K562 (cell line): ENCODE data around the gene MFSD6.

Source experiments
- BHLHE40 ChIP-seq: IDR thresholded peaks from 2 replicates; pipeline ENCODE4 v1.6.1; 2011; ENCODE audit warnings: low read length, improper control_type of control experiment
- CBX2 ChIP-seq: fragments of 200-600 bp; sonication (generic); IDR thresholded peaks from one replicate; pipeline ENCODE4 v1.6.1; 2012; ENCODE audit warnings: mild to moderate bottlenecking, low read length, inconsistent platforms; ENCODE audit not compliant: insufficient read depth, poor library complexity, severe bottlenecking
- GABPA ChIP-seq: fragments of 200-800 bp; sonication (Bioruptor generic); conservative IDR thresholded peaks from 2 replicates; pipeline ENCODE4 v1.6.1; 2016; ENCODE audit warnings: low read depth, missing genetic modification characterization, missing compliant biosample characterization
- NELFE ChIP-seq: IDR thresholded peaks from 2 replicates; pipeline ENCODE4 v1.6.1; 2011; ENCODE audit warnings: mild to moderate bottlenecking; ENCODE audit not compliant: insufficient read depth, insufficient read length
- NR2C2 ChIP-seq, 2 experiments: fragments of 200-800 bp in 1 of 2; sonication (Bioruptor generic) in 1 of 2; sonication (generic) in 1 of 2; formaldehyde crosslinking in 1 of 2; IDR thresholded peaks; 2 replicates each; pipeline versions ENCODE4 v1.6.1 to v1.8.0; 2016 to 2022; ENCODE audit warnings: mild to moderate bottlenecking in 1 of 2, missing compliant biosample characterization in 1 of 2, missing genetic modification characterization in 1 of 2, missing genetic modification reagents in 1 of 2
- POLR2G ChIP-seq: fragments of 200-400 bp; formaldehyde crosslinking; IDR thresholded peaks from 2 replicates; pipeline ENCODE4 v1.6.1; 2017; ENCODE audit warnings: low read depth, mild to moderate bottlenecking, antibody characterized with exemption, low read length, moderate library complexity
- ZFP1 ChIP-seq: fragments of 450-650 bp; formaldehyde crosslinking; IDR thresholded peaks from 2 replicates; pipeline ENCODE4 v1.4.0; 2020; ENCODE audit warnings: mild to moderate bottlenecking, mixed read lengths
- ZNF589 ChIP-seq: fragments of 200-800 bp; sonication (Bioruptor generic); IDR thresholded peaks from 2 replicates; pipeline ENCODE4 v1.6.1; 2016; ENCODE audit warnings: low read depth, missing genetic modification characterization, missing compliant biosample characterization
- TF ChIP-seq, protein P1 (sequence below), 2 experiments: fragments of 450-650 bp; IDR thresholded peaks; 2 replicates each; pipeline ENCODE4 v1.6.1; 2016; ENCODE audit warnings: mild to moderate bottlenecking in 2 of 2, borderline replicate concordance in 1 of 2, low read depth in 1 of 2, moderate library complexity in 1 of 2
- TF ChIP-seq, protein P2 (sequence below): fragments of 250-450 bp; sonication (Bioruptor Pico); IDR thresholded peaks from 2 replicates; pipeline ENCODE4 v1.8.0; 2021; ENCODE audit warnings: mild to moderate bottlenecking, moderate library complexity
- TF ChIP-seq, protein P3 (sequence below), 2 experiments: IDR thresholded peaks; 2 replicates each; pipeline ENCODE4 v1.6.1; 2011; ENCODE audit warnings: borderline replicate concordance in 1 of 2, control low read depth in 1 of 2, low read depth in 1 of 2, low read length in 1 of 2, mild to moderate bottlenecking in 1 of 2, mixed read lengths in 1 of 2, moderate library complexity in 1 of 2; ENCODE audit not compliant: insufficient read depth in 1 of 2, insufficient read length in 1 of 2, poor library complexity in 1 of 2, severe bottlenecking in 1 of 2; ENCODE audit errors: extremely low read depth in 1 of 2

GRCh38 chr2:190441564-190441963, 33.4 kb downstream of the MFSD6 start:
- no peak for TF ChIP-seq CBX2
- TF ChIP-seq, protein P1, sequence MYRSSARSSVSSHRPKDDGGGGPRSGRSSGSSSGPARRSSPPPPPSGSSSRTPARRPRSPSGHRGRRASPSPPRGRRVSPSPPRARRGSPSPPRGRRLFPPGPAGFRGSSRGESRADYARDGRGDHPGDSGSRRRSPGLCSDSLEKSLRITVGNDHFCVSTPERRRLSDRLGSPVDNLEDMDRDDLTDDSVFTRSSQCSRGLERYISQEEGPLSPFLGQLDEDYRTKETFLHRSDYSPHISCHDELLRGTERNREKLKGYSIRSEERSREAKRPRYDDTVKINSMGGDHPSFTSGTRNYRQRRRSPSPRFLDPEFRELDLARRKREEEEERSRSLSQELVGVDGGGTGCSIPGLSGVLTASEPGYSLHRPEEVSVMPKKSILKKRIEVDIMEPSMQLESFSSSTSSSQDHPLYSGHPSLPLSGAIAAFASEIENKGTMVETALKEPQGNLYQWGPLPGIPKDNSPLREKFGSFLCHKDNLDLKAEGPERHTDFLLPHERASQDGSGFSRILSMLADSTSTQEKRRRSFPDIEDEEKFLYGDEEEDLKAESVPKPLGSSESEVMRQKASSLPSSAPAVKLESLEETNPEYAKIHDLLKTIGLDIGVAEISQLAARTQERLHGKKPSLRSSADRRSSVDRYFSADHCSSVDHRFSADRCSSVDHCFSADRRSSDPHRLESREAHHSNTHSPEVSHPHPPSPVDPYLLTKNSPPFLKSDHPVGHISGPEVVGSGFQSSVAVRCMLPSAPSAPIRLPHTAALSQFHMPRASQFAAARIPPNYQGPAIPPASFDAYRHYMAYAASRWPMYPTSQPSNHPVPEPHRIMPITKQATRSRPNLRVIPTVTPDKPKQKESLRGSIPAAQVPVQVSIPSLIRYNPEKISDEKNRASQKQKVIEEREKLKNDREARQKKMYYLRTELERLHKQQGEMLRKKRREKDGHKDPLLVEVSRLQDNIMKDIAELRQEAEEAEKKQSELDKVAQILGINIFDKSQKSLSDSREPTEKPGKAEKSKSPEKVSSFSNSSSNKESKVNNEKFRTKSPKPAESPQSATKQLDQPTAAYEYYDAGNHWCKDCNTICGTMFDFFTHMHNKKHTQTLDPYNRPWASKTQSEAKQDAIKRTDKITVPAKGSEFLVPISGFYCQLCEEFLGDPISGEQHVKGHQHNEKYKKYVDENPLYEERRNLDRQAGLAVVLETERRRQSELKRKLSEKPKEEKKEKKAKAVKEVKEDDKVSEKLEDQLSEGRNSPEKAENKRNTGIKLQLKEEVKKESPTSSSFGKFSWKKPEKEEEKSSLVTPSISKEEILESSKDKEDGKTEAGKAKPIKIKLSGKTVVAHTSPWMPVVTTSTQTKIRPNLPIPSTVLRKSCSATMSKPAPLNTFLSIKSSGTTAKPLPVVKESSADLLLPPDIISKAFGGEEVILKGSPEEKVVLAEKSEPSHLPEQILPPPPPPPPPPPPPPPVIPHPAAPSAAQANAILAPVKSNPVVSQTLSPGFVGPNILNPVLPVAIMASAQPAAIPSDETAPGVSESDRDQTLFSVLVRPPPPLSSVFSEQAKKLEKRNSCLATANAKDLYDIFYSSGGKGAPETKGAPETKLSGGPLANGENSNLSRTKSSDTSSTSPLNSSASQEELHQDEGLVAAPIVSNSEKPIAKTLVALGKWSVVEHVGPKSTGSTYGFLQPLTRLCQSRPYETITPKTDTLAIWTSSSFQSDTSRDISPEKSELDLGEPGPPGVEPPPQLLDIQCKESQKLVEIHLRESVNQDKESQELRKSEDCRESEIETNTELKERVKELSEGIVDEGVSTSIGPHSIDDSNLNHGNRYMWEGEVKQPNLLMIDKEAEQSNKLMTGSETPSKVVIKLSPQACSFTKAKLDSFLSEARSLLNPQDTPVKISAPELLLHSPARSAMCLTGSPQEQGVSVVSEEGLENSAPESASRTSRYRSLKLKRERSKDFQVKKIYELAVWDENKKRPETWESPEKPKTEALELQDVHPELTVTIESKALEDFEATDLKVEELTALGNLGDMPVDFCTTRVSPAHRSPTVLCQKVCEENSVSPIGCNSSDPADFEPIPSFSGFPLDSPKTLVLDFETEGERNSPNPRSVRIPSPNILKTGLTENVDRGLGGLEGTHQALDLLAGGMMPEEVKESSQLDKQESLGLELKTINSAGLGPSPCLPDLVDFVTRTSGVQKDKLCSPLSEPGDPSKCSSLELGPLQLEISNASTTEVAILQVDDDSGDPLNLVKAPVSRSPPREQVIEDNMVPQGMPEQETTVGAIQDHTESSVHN (IDR thresholded peaks at IDR 0.05; ENCODE audit: borderline replicate concordance in 1 of 2, low read depth in 1 of 2): no peak
- no peak for TF ChIP-seq NR2C2 (CRISPR knock-in tag; IDR thresholded peaks at IDR 0.05)
- TF ChIP-seq NR2C2 (tag; IDR thresholded peaks at IDR 0.05): no peak
- no peak for TF ChIP-seq BHLHE40
- TF ChIP-seq NELFE: no peak
- TF ChIP-seq ZFP1 (CRISPR knock-in tag): no peak
- TF ChIP-seq POLR2G: no peak
- TF ChIP-seq GABPA (tag): no peak
- TF ChIP-seq ZNF589 (CRISPR knock-in tag): no peak
- TF ChIP-seq, protein P2, sequence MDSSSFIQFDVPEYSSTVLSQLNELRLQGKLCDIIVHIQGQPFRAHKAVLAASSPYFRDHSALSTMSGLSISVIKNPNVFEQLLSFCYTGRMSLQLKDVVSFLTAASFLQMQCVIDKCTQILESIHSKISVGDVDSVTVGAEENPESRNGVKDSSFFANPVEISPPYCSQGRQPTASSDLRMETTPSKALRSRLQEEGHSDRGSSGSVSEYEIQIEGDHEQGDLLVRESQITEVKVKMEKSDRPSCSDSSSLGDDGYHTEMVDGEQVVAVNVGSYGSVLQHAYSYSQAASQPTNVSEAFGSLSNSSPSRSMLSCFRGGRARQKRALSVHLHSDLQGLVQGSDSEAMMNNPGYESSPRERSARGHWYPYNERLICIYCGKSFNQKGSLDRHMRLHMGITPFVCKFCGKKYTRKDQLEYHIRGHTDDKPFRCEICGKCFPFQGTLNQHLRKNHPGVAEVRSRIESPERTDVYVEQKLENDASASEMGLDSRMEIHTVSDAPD (CRISPR knock-in tag): no peak
- TF ChIP-seq, protein P3, sequence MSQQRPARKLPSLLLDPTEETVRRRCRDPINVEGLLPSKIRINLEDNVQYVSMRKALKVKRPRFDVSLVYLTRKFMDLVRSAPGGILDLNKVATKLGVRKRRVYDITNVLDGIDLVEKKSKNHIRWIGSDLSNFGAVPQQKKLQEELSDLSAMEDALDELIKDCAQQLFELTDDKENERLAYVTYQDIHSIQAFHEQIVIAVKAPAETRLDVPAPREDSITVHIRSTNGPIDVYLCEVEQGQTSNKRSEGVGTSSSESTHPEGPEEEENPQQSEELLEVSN (IDR thresholded peaks at IDR 0.05; ENCODE audit: borderline replicate concordance in 1 of 2, extremely low read depth in 1 of 2, insufficient read depth in 1 of 2, insufficient read length in 1 of 2, low read depth in 1 of 2, low read length in 1 of 2, poor library complexity in 1 of 2, severe bottlenecking in 1 of 2): no peak
